Left cardiac atrium (tissue), 4 donors: ENCODE data around the gene STK24. TPM values are rescaled to one million over a fixed set of nuclear protein-coding genes. Genes with fewer than 3 reads are reported as not detected.

Source experiments
- ATAC-seq, 2 donors: fragments of 200-7000 bp; cut with Tn5 transposase; one replicate each; pipeline ENCODE4 v1.9.1; 2020; ENCODE audit warnings: mild to moderate bottlenecking in 2 of 2, moderate library complexity in 2 of 2
- DNase-seq: peaks from one replicate; pipeline ENCODE4 v3.0.0-alpha.2; 2020
- intact Hi-C, 2 donors: fragments of 100-400 bp; cut with DNase I; formaldehyde crosslinking; loops; one replicate each; pipeline versions ENCODE4 v1.14.1 to v1.15.1; 2022 to 2023
- total RNA-seq, 2 donors: library from RNA; stranded (reverse); fragmentation: NEBNext Ultra II Directional; extraction: Animal tissue kit (Norgen Biotek cat#: 25700); gene quantifications; one replicate each; pipeline ENCODE4 v1.2.1, GENCODE V29; 2021
- donor health status: DM: no; HTN: yes; CAD: no.
- donor health status: DM: no; HTN: yes; CAD: no; lungs with severe emphysema.
- donor health status: DM: yes; HTN: yes; CAD: no.
- donor health status: Dilated cardiomyopathy.

STK24 gene
- total RNA-seq, 2 donors from 2014 or later = 57.6 to 62.2 TPM

DNA sequence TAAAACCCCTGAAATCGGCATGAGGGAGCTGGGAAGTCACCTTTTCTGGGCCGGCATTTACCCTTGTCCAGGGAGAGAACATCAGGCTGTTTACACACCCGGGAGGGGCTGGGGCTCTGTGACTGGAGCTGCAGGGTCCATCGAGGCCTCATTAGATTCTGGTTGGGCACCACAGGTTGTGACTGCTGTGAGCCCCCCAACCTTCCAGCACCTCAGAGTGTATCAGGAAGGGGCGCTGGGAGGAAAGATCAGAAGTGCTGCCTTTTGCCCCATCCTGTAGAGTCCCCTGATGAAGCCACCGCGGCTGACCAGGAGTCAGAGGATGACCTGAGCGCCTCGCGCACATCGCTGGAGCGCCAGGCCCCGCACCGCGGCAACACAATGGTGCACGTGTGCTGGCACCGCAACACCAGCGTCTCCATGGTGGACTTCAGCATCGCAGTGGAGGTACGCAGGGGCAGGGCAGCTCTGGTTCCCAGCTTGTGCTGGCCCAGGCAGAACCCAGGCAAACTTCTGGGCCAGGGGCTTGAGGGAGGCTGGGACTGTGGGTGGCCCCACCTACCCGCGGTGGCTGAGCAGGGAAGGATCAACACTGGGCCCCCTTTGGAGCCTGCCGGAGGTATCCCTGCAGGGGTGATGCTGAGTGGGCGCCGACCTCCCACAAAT is 136.4 kb downstream of the STK24 start:
- ATAC-seq = no peak
- intact Hi-C loops = loop anchor here in 1 of 2 donors (10.0 kb wide), 1 partner anchor 144 kb away; no protein-coding TSS in a partner anchor
- no peak for DNase-seq

DNA sequence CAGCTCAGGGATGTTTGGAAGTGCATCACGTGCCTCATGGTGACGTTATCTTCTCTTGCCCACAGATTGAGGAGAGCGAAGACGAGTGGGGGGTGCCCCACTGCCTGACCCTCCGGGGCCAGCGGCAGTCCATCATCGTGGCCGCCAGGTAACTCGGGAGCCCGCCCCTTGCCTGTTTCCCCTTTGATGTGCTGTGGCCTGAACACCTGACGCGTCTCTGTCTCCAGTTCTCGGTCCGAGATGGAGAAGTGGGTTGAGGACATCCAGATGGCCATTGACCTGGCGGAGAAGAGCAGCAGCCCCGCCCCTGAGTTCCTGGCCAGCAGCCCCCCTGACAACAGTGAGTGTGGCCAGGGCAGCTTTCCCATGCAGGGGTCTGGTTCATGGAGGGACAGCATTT is 137.0 kb downstream of the STK24 start:
- intact Hi-C loops = loop anchor here in 1 of 2 donors (10.0 kb wide), 1 partner anchor 145 kb away; no protein-coding TSS in a partner anchor
- ATAC-seq (no peak), DNase-seq (no peak)

DNA sequence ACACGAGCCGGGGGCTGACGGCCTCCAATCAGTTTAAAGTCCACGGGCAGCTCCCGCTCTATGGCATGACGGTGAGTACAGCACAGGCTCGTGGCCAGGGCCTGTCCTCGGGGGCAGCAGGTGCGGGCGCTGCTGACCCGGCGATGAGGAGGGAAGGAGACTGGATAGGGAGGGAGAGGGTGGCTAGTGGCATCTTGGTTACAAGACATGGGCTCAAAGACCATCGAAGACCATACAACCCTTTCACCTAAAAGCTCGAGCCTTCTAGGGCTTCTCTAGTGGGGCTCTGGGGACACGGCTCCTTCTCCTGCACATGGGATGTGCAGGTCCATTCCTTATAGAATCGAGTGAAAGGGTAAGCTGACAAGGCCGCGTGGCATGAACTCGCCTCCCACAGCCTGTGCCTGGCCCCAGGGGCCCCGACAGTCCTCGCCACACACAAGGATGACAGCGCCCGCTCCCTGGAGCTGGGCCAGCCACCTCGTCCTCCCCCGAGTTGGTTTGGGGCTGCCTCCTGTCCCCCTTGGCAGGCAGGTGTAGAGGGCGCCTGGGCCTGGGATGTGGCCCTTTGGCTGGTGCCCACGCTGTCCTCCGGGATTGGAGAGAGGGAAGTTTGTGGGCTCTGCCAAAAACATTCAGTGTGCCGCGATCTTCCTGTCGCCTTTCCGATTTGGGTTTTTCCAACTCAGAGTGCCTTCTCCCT is 137.6 kb downstream of the STK24 start:
- ATAC-seq (no peak), DNase-seq (no peak)
- intact Hi-C loops = no loop called here

DNA sequence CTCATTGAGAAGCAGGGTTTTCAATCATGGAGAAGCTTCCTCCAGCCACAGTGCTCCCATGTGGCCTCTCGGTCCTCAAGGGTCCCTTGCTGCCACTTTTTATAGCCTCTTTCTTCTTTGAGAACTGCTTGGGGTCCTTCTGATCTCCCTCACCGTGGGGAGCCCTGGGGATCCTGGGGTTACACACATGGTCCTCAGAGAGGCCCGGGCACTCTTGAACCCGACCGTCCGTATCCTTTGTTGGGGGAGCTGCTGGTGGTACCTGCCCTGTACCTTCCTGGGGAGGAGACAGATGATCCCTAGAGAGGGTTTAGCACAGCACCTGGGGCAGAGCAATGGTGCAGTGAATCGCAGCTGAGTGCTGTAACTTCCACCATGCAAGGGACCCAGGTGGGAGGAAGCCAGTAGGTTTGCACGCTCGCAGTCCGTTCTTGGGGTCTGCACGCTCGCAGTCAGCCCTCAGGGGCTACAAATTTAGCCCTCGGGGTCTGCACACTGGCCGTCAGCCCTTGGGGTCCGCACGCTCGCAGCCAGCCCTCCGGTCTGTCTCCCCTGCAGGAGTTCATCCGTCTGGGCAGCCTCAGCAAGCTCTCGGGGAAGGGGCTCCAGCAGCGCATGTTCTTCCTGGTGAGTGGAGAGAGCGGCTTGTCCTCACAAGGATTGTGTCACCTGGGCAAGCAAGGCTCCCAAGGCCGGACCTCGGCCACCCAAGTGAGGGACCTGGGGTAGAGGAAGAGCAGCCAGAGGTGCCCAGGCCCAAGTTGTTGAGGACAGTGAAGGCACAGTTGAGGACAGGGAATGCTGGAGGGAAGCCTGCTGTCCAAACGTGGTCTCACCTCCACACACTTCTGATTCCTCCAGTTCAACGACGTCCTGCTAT is 138.4 kb downstream of the STK24 start:
- intact Hi-C loops = no loop called here
- DNase-seq (no peak), ATAC-seq (no peak)

DNA sequence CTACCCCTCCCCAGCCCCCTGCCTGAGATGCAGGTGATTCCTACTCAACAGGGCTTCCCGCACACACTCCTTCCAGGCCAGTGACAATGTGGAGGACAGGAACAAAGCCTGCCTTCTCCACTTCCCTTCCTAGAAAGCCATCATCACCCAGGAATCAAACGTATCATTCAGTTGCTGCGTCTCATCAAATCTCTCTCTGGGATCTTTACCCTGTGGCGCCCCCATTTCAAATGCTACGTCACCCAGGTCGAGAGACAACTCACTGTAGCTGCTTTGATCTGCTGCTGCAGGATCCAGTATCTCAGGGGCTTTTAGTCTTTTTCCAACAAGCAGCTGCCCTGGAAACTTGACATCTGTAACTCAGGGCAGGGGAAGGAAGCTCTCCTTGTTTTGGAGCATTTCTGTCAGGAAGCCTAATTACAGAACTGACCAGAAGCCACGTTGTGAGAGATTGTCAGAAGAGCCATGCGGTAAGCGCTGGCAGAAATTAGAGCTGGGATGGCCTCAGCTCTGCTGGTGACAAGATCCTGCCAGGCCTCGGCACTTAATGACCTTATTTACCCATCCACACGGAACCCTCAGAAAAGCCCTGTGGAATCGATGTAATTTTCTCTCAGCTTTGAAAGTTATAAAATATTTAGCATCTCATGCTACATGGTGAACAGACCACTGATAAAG is 140.5 kb downstream of the STK24 start:
- ATAC-seq = no peak
- DNase-seq = no peak
- intact Hi-C loops = no loop called here

DNA sequence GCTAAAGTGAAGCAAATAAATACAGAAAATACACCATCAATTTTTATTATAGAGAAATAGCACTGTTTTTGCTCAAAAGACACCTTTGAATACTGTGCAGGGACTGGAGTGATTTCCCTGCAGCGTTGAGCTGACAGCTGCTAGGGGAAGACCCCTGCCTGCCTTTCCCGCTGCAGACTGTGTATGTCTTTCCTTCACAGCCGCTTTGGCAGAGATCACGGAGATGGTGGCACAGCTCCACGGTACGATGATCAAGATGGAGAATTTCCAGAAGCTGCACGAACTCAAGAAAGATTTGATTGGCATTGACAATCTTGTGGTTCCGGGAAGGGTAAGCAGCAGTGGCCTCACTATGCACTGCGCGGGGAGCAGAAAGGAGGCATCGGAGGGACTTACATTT is 141.5 kb downstream of the STK24 start:
- ATAC-seq (no peak), DNase-seq (no peak)
- intact Hi-C loops = no loop called here

DNA sequence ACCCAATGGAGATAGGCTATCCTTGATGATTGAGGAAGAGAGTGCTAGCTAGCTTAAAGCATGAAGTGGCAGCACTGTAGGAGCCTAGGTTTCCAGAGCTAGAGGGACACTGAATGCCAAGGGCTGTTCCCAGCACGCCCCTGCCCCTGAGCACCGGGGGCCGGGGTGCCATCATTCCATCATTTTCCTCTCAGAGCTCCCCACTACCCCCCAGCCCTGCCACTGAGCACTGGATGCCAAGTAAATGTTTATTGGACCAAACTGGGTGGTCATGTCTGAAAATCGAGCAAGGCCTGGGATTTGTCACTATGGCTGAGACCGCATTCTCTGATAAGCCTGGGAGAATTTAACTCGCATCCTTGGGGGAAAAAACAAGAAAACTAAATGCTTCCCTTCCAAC is 142.8 kb downstream of the STK24 start:
- ATAC-seq (no peak), DNase-seq (no peak)
- intact Hi-C loops = no loop called here

DNA sequence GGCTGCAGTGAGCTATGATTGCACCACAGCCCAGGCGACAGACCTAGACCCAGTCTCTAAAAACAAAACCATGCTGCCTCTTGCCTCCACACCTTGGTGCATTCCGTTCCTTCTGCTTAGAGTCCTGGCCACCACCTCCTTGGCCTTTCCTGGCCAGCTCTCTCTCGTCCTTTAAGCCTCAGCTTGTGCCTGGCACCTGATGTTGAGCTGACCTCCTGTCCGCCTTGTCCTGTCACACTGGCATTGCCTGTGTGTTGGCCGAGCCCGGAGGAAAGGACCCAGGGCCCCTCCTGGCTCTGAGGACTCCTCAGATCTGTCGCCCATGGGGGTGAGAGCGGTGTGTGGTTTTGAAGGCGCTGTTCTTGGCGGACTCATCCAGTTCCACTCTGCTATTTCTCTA is 143.3 kb downstream of the STK24 start:
- intact Hi-C loops = no loop called here
- ATAC-seq (no peak), DNase-seq (no peak)

DNA sequence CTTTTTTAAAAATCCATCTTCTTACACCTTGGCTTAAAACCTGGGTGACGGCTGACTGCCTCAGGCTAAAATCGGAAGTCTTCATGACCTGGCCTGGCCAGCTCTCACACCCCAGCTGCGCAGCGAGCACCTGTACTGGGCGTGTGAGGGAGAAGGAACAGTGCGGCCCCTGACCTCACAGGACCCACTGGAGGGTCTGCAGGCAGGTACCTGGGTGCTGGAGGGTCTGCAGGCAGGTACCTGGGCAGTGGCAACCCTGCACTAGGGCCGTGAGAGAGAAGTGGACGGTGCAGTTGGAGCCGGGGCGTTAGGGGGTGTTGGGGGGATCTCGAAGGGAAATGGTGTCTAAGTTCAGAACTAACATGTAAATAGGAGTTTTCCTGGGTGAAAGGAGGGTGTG is 144.3 kb downstream of the STK24 start:
- intact Hi-C loops = no loop called here
- DNase-seq (no peak), ATAC-seq (no peak)

DNA sequence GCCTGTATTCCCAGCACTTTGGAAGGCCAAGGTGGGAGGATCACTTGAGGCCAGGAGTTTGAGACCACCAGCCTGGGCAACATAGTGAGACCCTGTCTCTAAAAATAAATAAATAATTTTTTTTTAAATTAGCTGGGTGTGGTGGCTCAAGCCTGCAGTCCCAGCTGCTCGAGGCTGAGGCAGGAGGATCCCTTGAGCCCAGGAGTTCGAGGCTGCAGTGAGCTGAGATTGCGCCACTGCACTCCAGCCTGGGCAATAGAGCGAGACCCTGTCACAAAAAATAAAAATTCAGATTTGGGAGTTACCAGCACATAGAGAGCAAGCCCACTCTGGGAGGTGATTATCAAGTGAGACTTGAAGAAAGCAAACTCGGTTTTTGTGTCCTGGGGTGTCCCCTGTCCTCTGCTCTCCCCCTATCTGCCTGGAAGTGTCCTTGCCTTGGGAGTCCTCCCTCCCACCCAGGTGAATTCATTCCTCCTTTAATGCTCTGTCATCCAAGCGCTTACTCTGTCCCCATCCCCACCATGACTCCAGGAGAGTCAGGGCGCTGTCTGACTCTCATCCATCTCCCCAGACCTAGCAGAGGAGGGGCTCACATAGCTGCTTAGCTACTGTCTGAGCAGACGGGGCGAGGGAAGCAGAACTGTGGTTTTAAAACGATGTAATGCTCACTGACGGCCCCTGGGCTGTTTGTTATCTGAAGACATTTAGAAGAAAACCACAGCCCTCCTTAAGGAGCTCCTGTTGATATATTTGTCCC is 146.8 kb downstream of the STK24 start:
- ATAC-seq (no peak), DNase-seq (no peak)
- intact Hi-C loops = no loop called here

DNA sequence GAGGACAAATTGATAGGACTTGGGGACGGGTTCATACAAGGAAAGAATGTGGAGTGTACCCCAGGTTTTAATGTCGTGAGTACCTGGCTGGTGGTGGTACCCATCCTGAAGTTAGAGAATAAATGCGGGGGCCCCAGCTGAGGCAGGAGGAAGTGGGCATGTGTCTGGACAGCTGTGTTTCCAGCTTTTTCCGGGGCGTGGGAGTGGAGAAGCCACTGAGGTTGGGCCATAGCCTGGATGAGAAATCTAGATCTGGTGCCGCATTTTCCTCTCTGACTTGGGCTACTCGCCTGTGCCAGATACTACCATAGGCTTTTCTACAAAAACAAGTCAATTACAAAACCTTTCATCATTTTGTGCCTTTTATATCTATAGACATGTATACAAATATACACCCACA is 147.4 kb downstream of the STK24 start:
- intact Hi-C loops = no loop called here
- no peak for DNase-seq
- ATAC-seq = no peak

DNA sequence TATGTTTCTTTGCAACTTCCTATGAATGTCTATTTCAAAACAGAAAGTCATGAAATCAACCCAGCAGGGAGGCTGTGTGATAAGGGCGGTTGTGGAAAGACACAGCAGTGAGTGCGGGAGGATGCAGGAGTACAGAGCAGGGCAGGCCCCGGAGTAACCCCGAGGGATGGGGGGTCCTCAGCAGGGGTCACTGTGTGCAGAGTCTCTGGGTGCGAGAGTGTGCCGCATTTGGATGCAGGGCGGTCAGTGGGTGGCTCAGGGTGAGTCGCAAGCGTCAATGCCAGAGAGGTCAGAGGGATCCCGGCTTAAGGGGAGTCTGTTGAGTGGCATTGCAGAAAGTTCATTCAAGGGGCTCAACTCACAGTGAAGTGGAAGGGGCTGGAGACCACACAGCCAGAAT is 147.8 kb downstream of the STK24 start:
- intact Hi-C loops = no loop called here
- DNase-seq (no peak), ATAC-seq (no peak)

DNA sequence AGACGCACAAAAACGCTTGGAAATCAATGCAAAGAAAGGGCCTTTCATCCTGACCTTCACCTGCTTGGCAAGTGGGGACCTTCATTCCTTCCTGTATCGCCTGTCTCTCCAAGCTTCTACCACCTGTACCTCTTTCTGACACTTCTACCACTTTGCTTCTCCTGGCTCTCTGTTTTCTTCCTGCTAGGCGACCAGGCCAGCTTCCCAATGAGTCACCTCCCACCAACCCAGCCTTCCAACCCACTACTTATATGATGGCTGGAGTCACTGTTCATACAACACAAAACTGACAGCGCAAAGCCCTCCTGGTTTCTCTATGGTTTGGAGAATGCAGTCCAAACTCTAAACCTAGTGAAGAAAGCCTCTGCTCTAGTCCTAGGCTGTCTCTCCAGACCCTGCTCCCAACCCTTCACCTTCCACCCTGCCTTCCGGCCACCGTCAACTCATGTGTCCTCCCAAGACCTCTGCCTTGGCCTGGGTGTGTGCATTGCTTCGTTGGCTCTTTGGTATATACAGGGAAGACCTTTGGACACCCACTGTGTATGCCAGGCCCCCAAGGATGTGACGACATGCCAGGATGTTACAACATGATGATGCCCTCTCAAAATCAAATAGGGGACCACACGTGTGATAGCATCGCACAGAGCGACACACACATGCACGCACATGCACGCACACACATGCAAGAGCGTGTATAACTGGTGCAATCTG is 148.5 kb downstream of the STK24 start:
- DNase-seq = no peak
- ATAC-seq = no peak

DNA sequence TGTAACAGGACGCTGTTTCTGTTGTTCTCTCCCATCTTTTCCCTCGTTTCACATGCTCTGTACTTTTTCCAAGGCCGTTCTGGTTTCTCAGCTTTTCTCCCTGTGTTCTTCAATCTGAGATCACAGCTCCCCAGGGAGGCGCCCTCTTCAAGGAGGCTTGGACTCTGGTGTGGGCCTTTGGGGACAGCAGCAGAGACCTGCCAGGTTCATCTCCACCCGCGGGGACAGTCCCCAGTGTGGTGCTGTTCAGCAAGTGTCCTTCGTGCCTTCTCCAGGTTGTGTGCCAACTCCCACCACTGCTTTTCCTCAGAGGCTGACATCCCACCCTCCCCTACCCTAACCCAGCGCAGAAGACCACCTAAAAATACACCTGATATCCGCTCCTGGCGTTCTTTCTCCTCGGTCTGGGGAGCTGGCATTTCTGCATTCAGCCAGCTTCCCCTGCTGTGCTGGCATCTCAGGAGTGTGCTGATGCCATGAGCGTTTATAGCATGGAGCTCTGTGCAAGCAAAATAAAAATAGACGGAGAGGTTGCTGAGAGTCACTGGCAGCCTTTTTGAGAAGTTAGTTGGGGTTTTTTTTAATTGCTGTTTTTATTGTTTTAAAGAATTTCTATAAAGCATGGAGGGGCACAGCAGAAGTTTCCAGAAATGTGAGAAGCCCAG is 149.4 kb downstream of the STK24 start:
- DNase-seq (no peak), ATAC-seq (no peak)
- intact Hi-C loops = no loop called here

More for the DNA sequence above, 148.5 kb downstream of the STK24 start:
- intact Hi-C loops = no loop called here

DNA sequence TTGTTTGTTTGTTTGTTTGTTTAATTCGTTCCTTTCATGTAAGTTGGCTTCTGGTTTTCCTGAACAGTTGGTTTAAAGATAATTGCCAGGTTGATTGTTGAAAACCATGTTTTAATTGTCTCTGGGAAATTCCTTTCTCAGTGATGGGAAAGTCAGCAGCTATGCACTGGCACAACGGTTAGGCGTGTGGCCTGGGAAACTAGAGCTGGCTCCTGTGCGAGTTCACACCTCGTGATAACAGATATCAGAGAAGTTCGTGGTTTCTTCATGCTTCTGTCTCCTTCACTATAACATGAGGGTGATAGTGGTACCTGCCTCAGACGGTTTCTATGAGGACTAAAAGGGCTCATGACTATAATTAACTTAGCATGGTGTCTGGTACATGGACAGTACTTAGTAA is 153.5 kb downstream of the STK24 start:
- intact Hi-C loops = no loop called here
- DNase-seq = no peak

DNA sequence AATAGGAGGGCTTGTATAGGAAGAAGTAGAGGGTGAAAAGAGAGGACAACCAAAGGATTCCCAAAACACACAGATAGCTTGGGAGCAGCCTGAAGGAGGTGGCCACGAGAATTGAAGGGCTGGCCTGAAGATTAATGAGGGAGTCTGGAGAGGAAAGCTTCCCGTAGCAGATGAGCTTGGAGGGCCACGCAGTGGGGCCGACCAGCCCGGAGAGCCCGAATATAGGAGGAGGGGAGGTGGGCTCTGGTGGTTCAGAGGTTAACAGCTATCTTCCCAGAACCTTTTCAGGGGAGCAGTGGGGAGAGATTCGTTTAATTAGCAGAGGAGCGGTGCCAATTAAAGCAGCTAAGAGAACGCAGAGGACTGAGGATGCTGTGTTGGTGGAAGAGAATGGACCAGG is 154.9 kb downstream of the STK24 start:
- intact Hi-C loops = no loop called here
- DNase-seq (no peak), ATAC-seq (no peak)

More for the DNA sequence above, 153.5 kb downstream of the STK24 start:
- no peak for ATAC-seq

DNA sequence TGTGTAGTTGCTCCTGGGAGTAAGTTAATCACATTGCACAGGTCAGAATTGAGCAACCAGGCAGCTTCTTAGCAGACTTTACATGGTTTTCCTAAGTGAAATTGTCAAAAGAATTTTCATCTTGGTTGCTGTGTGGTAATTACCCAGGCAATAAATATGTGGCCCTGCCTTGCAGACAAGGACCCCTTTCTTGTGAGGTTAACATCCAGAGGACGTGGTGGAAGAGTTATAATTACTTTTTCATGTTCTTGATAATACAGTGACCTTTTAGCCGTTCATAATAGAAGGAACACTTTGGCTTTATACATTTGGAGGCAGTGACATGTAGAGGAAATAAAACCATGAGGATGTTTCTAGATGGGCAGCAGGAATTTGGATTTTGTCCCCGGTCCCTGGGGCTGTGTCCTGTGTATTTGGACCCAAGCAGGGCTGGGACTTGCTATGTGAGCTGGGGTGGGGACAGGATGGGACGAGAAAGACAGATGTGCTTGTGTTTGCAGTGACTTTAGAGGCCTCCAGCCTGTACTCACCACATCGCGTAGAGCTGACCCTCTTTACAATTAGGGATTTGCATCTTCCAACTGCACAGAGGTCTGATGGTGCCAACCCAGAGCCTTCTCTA is 156.2 kb downstream of the STK24 start:
- ATAC-seq (no peak), DNase-seq (no peak)
- intact Hi-C loops = no loop called here
